AG04450 (cell line): ENCODE results near the gene LMTK2. TPM values are rescaled to one million over a fixed set of nuclear protein-coding genes. Genes with fewer than 3 reads are reported as not detected.

ENCODE experiments used
- CTCF ChIA-PET: fragments of 300-600, 350-600 bp; formaldehyde crosslinking; extraction: SDS; loops from one replicate; lab custom pipeline; 2022; ENCODE audit warnings: antibody characterized with exemption, inconsistent platforms; lab: Charles Lee
- POLR2A ChIA-PET: fragments of 350-600 bp; formaldehyde crosslinking; extraction: SDS; loops from one replicate; lab custom pipeline; 2021; ENCODE audit warnings: antibody characterized with exemption, inconsistent platforms; lab: Yijun Ruan, JAX
- DNase-seq: peaks from one replicate; pipeline ENCODE4 v3.0.0-alpha.2; 2011; ENCODE audit warnings: low read depth, low spot score
- H3K27ac ChIP-seq: one replicate; pipeline ENCODE4 v1.5.1; 2012; ENCODE audit warnings: low read depth, low read length, control low read depth
- H3K27me3 ChIP-seq: one replicate; pipeline ENCODE4 v1.6.0; 2012; ENCODE audit warnings: low read length; ENCODE audit not compliant: control insufficient read depth, insufficient read depth
- H3K4me3 ChIP-seq: 2 replicates; pipeline ENCODE4 v1.5.1; 2011; ENCODE audit warnings: mild to moderate bottlenecking, low read depth, low read length, control low read depth
- H3K9me3 ChIP-seq: 2 replicates; pipeline ENCODE4 v1.5.1; 2012; ENCODE audit warnings: low read length; ENCODE audit not compliant: control insufficient read depth, insufficient read depth
- polyA plus RNA-seq: library from polyadenylated mRNA; depleted of rRNA; stranded (reverse); fragments of >200 nt; gene quantifications from 2 replicates; pipeline ENCODE4 v1.2.3, GENCODE V29; 2011
- TF ChIP-seq, protein P1 (sequence below): IDR thresholded peaks from 2 replicates; pipeline ENCODE4 v1.5.1; 2011; ENCODE audit warnings: low read depth, low read length, control low read depth, inconsistent platforms

Gene LMTK2
- polyA plus RNA-seq, 1 experiment, result 3.7 TPM

DNA sequence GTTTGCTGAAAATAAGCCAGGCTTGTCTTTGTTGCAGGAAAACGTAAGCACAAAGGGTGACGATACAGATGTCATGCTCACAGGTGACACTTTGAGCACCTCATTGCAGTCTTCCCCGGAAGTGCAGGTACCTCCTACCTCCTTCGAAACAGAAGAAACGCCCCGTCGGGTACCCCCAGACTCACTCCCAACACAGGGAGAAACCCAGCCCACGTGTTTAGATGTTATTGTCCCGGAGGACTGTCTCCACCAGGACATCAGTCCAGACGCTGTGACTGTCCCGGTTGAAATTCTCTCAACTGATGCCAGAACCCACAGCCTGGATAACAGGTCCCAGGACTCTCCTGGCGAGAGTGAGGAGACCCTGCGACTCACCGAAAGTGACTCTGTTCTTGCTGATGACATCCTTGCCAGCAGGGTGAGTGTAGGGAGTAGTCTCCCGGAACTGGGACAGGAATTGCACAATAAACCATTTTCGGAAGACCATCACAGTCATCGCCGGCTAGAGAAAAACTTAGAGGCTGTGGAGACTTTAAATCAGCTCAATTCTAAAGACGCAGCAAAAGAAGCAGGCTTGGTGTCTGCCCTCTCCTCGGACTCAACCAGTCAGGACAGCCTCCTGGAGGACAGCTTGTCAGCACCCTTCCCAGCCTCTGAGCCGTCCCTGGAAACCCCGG, 86.3 kb downstream of the LMTK2 start:
- TF ChIP-seq, protein P1, sequence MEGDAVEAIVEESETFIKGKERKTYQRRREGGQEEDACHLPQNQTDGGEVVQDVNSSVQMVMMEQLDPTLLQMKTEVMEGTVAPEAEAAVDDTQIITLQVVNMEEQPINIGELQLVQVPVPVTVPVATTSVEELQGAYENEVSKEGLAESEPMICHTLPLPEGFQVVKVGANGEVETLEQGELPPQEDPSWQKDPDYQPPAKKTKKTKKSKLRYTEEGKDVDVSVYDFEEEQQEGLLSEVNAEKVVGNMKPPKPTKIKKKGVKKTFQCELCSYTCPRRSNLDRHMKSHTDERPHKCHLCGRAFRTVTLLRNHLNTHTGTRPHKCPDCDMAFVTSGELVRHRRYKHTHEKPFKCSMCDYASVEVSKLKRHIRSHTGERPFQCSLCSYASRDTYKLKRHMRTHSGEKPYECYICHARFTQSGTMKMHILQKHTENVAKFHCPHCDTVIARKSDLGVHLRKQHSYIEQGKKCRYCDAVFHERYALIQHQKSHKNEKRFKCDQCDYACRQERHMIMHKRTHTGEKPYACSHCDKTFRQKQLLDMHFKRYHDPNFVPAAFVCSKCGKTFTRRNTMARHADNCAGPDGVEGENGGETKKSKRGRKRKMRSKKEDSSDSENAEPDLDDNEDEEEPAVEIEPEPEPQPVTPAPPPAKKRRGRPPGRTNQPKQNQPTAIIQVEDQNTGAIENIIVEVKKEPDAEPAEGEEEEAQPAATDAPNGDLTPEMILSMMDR, result no peak
- H3K27me3 ChIP-seq, result no peaks in the 10 kb centered on the region
- ChIA-PET POLR2A (no interaction called here), CTCF (interaction anchor here (1.6 kb wide), 1 partner anchor 24 kb away, joined by 8 read pairs; no protein-coding TSS in a partner anchor)
- H3K27ac ChIP-seq, result no peak overlapping the region
- no peak for DNase-seq
- no peak overlapping the region for H3K4me3 ChIP-seq
- H3K9me3 ChIP-seq, result no peaks in the 10 kb centered on the region

DNA sequence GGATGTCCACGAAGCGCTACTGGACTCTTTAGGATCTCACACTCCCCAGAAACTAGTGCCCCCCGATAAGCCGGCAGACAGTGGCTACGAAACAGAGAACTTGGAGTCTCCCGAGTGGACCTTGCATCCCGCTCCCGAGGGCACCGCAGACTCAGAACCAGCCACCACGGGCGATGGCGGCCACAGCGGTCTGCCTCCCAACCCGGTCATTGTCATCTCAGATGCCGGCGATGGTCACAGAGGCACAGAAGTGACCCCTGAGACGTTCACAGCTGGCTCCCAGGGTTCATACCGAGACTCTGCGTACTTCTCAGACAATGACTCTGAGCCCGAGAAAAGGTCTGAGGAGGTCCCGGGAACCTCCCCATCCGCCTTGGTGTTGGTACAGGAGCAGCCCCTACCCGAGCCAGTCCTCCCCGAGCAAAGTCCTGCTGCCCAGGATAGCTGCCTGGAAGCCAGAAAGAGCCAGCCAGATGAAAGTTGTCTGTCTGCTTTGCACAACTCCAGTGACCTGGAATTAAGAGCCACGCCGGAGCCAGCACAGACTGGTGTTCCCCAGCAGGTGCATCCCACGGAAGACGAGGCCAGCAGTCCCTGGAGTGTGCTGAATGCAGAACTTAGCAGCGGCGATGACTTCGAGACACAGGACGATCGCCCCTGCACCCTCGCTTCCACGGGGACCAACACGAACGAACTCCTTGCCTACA, 87.0 kb downstream of the LMTK2 start:
- Histone ChIP-seq H3K4me3 (no peak overlapping the region), H3K27ac (no peak overlapping the region), H3K27me3 (no peaks in the 10 kb centered on the region), H3K9me3 (peaks cover 5% of the 10 kb centered on the region)
- ChIA-PET CTCF (no interaction called here), POLR2A (no interaction called here)
- TF ChIP-seq, protein P1, result no peak
- DNase-seq, result no peak

DNA sequence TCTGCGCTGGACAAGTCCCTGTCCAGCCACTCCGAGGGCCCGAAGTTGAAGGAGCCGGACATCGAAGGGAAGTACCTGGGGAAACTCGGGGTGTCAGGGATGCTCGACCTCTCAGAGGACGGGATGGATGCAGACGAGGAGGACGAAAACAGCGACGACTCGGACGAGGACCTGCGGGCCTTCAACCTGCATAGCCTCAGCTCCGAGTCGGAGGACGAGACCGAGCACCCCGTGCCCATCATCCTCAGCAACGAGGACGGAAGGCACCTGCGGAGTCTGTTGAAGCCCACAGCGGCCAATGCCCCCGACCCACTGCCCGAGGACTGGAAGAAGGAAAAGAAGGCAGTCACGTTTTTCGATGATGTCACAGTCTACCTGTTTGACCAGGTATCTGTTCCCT, 87.5 kb downstream of the LMTK2 start:
- TF ChIP-seq, protein P1, result no peak
- CTCF ChIA-PET, result no interaction called here

DNA sequence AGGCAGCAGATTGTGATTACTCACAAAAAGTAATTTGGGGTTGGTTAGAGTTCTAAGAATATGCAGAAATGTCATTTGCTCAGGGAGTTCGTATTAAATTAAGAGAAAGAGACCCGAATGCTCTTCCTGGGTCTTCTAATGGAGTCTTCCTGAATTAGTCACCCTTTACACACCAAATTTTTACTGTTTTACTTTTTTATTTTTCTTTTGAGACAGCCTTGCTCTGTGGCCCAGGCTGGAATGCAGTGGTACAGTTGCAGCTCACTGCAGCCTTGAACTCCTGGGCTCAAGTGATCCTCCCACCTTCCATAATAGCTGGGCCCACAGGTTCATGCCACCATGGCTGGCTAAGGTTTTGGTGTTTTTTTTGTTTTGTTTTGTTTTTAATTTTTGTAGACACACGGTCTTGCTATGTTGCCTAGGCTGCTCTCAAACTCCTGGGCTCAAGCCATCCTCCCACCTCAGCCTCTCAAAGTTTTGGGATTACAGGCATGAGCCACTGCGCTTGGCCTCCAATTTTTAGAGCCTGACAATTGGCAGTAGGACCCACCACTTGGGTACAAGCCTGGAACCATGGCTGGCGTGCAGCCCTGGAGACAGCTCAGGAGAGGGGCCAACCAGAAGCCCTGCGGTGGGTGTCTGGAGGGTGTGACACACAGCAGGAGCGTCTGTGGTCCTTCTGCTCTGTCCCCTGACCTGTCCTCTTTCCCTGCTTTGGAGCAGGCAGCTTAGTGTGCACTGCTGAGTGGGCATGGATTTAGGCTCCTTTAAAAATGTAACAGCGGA, 88.2 kb downstream of the LMTK2 start:
- H3K4me3 ChIP-seq, result no peak overlapping the region
- CTCF ChIA-PET, result interaction anchor here (0.7 to 1.8 kb wide), 2 partner anchors 27 to 44 kb away, joined by 3 to 14 read pairs; no protein-coding TSS in a partner anchor
- H3K27me3 ChIP-seq, result no peaks in the 10 kb centered on the region
- peaks cover 6% of the 10 kb centered on the region for H3K9me3 ChIP-seq
- TF ChIP-seq, protein P1, result no peak
- no peak for DNase-seq
- no peak overlapping the region for H3K27ac ChIP-seq
- POLR2A ChIA-PET, result no interaction called here

More for the DNA sequence above, 87.5 kb downstream of the LMTK2 start:
- no peak overlapping the region for H3K4me3 ChIP-seq
- no peak overlapping the region for H3K27ac ChIP-seq
- POLR2A ChIA-PET, result no interaction called here
- no peaks in the 10 kb centered on the region for H3K27me3 ChIP-seq
- H3K9me3 ChIP-seq, result peaks cover 6% of the 10 kb centered on the region
- DNase-seq, result no peak
